K562 (cell line): ENCODE data around the gene LRRC26. TPM values are rescaled to one million over a fixed set of nuclear protein-coding genes. Genes with fewer than 3 reads are reported as not detected.

ENCODE experiments used
- ATAC-seq: fragments of 200-7000 bp; cut with Tn5 transposase; 3 replicates; pipeline ENCODE4 v1.9.1; 2020; ENCODE audit warnings: moderate library complexity
- BruUV-seq: library from RNA; stranded (reverse); fragments of 400-500 nt; replicated peaks from 2 replicates; lab custom pipeline; 2021; lab: Mats Ljungman, UMichigan
- CTCF ChIA-PET: fragments of 300-600 bp; formaldehyde crosslinking; extraction: SDS; loops from one replicate; lab custom pipeline; 2021; ENCODE audit warnings: low intra/inter-chr PET ratio; lab: Yijun Ruan, JAX
- POLR2A ChIA-PET: fragments of 300-600, 350-650 bp; sonication (Branson Sonifier 250); formaldehyde crosslinking; extraction: SDS; loops from one replicate; lab custom pipeline; 2021; ENCODE audit warnings: antibody characterized with exemption, inconsistent platforms; lab: Yijun Ruan, JAX
- DNase-seq, 4 experiments: peaks; one replicate each; pipeline versions ENCODE4 v3.0.0 to v3.0.0-alpha.2; 2011 to 2018; ENCODE audit warnings: low spot score in 3 of 4, mixed read lengths in 3 of 4; ENCODE audit errors: extremely low read depth in 1 of 4
- FAIRE-seq: peaks from 2 replicates; lab custom pipeline; 2011; peaks lifted over from hg19 to GRCh38; lab: Jason Lieb, UNC
- H2AFZ ChIP-seq: 2 replicates; pipeline ENCODE4 v1.6.0; 2011; ENCODE audit warnings: low read depth, low read length, control low read depth, inconsistent platforms
- H3K27ac ChIP-seq: fragments of 200-600 bp; 3 replicates; pipeline ENCODE4 v1.8.0; 2011; ENCODE audit warnings: low read depth, mild to moderate bottlenecking, control low read depth, inconsistent platforms, low read length, moderate library complexity, mixed read lengths; ENCODE audit errors: extremely low read depth
- H3K27me3 ChIP-seq, 2 experiments: fragments of 300-600 bp in 1 of 2; 2 replicates in 1 of 2; 3 replicates in 1 of 2; pipeline versions ENCODE4 v1.6.0 to v1.8.0; 2011; ENCODE audit warnings: inconsistent platforms in 2 of 2, low read length in 2 of 2, mild to moderate bottlenecking in 1 of 2, mixed read lengths in 1 of 2, moderate library complexity in 1 of 2; ENCODE audit not compliant: control insufficient read depth in 2 of 2, insufficient read depth in 2 of 2
- H3K36me3 ChIP-seq: fragments of 300-600 bp; 3 replicates; pipeline ENCODE4 v1.8.0; 2011; ENCODE audit warnings: mild to moderate bottlenecking, low read length, inconsistent platforms; ENCODE audit not compliant: control insufficient read depth, insufficient read depth
- H3K4me1 ChIP-seq, 2 experiments: fragments of 200-600 bp in 1 of 2; replicated peaks in 1 of 2; 2 replicates in 1 of 2; 3 replicates in 1 of 2; pipeline versions ENCODE4 v1.5.1 to v1.8.0; 2011; ENCODE audit warnings: inconsistent platforms in 2 of 2, low read length in 2 of 2, mild to moderate bottlenecking in 1 of 2, mixed read lengths in 1 of 2, moderate library complexity in 1 of 2; ENCODE audit not compliant: control insufficient read depth in 2 of 2, insufficient read depth in 2 of 2
- H3K4me2 ChIP-seq: 2 replicates; pipeline ENCODE4 v1.6.1; 2011; ENCODE audit warnings: low read length, control low read depth, inconsistent platforms, mixed read lengths; ENCODE audit not compliant: insufficient read depth
- H3K4me3 ChIP-seq: fragments of 200-600 bp; sonication (generic), shearing (Covaris generic); 2 replicates; pipeline ENCODE4 v1.5.1; 2016; ENCODE audit warnings: control low read depth, inconsistent platforms
- H3K79me2 ChIP-seq: fragments of 200-600 bp; 3 replicates; pipeline ENCODE4 v1.8.0; 2011; ENCODE audit warnings: low read length, inconsistent platforms; ENCODE audit not compliant: control insufficient read depth, insufficient read depth
- H3K9ac ChIP-seq, 2 experiments: 2 replicates each; pipeline versions ENCODE4 v1.6.0 to v1.6.1; 2011; ENCODE audit warnings: low read depth in 2 of 2, low read length in 2 of 2, control low read depth in 1 of 2, inconsistent platforms in 1 of 2, mild to moderate bottlenecking in 1 of 2, mixed read lengths in 1 of 2; ENCODE audit not compliant: insufficient read depth in 1 of 2
- H3K9me1 ChIP-seq: one replicate; pipeline ENCODE4 v1.6.0; 2011; ENCODE audit warnings: inconsistent platforms, mild to moderate bottlenecking, low read length, moderate library complexity; ENCODE audit not compliant: control insufficient read depth, insufficient read depth
- H3K9me3 ChIP-seq: replicated peaks from 2 replicates; pipeline ENCODE4 v1.5.1; 2011; ENCODE audit warnings: low read depth, low read length, inconsistent platforms; ENCODE audit not compliant: control insufficient read depth, insufficient read depth
- H4K20me1 ChIP-seq: replicated peaks from 2 replicates; pipeline ENCODE4 v1.6.1; 2011; ENCODE audit warnings: low read length, inconsistent platforms, mixed read lengths; ENCODE audit not compliant: control insufficient read depth, insufficient read depth
- ARID4B ChIP-seq: sonication (generic); formaldehyde crosslinking; IDR thresholded peaks from 2 replicates; pipeline ENCODE4 v1.8.0; 2022; ENCODE audit warnings: mild to moderate bottlenecking, missing genetic modification reagents
- ATF1 ChIP-seq, 2 experiments: fragments of 450-650 bp in 1 of 2; IDR thresholded peaks; 2 replicates each; pipeline ENCODE4 v1.6.1; 2016; ENCODE audit warnings: missing compliant biosample characterization in 1 of 2, missing genetic modification characterization in 1 of 2
- DPF2 ChIP-seq: fragments of 450-650 bp; IDR thresholded peaks from 2 replicates; pipeline ENCODE4 v1.6.1; 2016
- FOXK2 ChIP-seq, 2 experiments: fragments of 450-650 bp; IDR thresholded peaks in 1 of 2; conservative IDR thresholded peaks in 1 of 2; 2 replicates each; pipeline ENCODE4 v1.6.1; 2016; ENCODE audit warnings: low read depth in 2 of 2, mild to moderate bottlenecking in 1 of 2
- KAT8 ChIP-seq: fragments of 450-650 bp; IDR thresholded peaks from 2 replicates; pipeline ENCODE4 v1.6.1; 2016; ENCODE audit warnings: low read depth, mild to moderate bottlenecking
- NR3C1 ChIP-seq: sonication (generic); formaldehyde crosslinking; IDR thresholded peaks from 2 replicates; pipeline ENCODE4 v1.8.1; 2022; ENCODE audit warnings: missing genetic modification reagents
- OTX1 ChIP-seq: fragments of 450-650 bp; formaldehyde crosslinking; IDR thresholded peaks from 2 replicates; pipeline ENCODE4 v1.4.0; 2022; ENCODE audit warnings: mild to moderate bottlenecking
- PHF20 ChIP-seq: fragments of 450-650 bp; IDR thresholded peaks from 2 replicates; pipeline ENCODE4 v1.6.1; 2018; ENCODE audit not compliant: partially characterized antibody
- SMAD4 ChIP-seq: fragments of 250-450 bp; sonication (Bioruptor Pico); conservative IDR thresholded peaks from 2 replicates; pipeline ENCODE4 v1.8.0; 2021; ENCODE audit warnings: inconsistent platforms, mild to moderate bottlenecking, moderate library complexity
- TCF3 ChIP-seq: sonication (generic); formaldehyde crosslinking; IDR thresholded peaks from 2 replicates; pipeline ENCODE4 v1.4.0; 2020; ENCODE audit warnings: mild to moderate bottlenecking, missing genetic modification reagents
- WGBS: fragments of 100-300 bp; shearing (Covaris generic); methylation state at CpG from one replicate; pipeline ENCODE4 v1.1.6; 2016; ENCODE audit warnings: low coverage, mixed read lengths; ENCODE audit not compliant: insufficient coverage; ENCODE audit errors: missing lambda C conversion rate; 5-methylcytosine and 5-hydroxymethylcytosine counted together
- in situ Hi-C: fragments of 300-500 bp; cut with MboI; formaldehyde crosslinking; loops from 4 replicates; pipeline ENCODE4 v1.15.0; 2018; ENCODE audit warnings: inconsistent platforms, mixed read lengths
- intact Hi-C: fragments of 100-400 bp; cut with micrococcal nuclease; formaldehyde crosslinking; loops from 2 replicates; pipeline ENCODE4 v1.14.2; 2022
- polyA plus RNA-seq, 8 experiments: library from polyadenylated mRNA; depleted of rRNA in 4 of 8; stranded (reverse) in 5 of 8; unstranded in 3 of 8; fragments of >200 nt; fragmentation: Nextera tagmentation in 2 of 8; fragmentation: Illumina TruSeq in 1 of 8; extraction: Ambion mirVana in 2 of 8; extraction: Trizol in 1 of 8; gene quantifications; 2 replicates each; pipeline versions ENCODE4 v1.2.1 to v1.2.3, GENCODE V29; 2011 to 2014; ENCODE audit warnings: inconsistent platforms in 1 of 8, missing spikeins in 1 of 8
- total RNA-seq, 7 experiments: library from RNA; depleted of rRNA in 6 of 7; stranded (reverse); fragments of >200 nt in 6 of 7; fragmentation: Illumina TruSeq in 2 of 7; extraction: Trizol in 2 of 7; gene quantifications; 2 replicates each; pipeline versions ENCODE4 v1.2.1 to v1.2.3, GENCODE V29; 2011 to 2021; ENCODE audit warnings: low replicate concordance in 1 of 7
- TF ChIP-seq, protein P1 (sequence below), 3 experiments: IDR thresholded peaks in 2 of 3; conservative IDR thresholded peaks in 1 of 3; 2 replicates each; pipeline ENCODE4 v1.5.1; 2011 to 2012; ENCODE audit warnings: low read length in 3 of 3, mild to moderate bottlenecking in 3 of 3, control low read depth in 2 of 3, improper control_type of control experiment in 1 of 3, inconsistent platforms in 1 of 3, low read depth in 1 of 3, mixed read lengths in 1 of 3, moderate library complexity in 1 of 3; ENCODE audit not compliant: insufficient read depth in 2 of 3
- TF ChIP-seq, protein P2 (sequence below): sonication (generic); formaldehyde crosslinking; IDR thresholded peaks from 2 replicates; pipeline ENCODE4 v1.8.0; 2022; ENCODE audit warnings: mild to moderate bottlenecking, missing genetic modification reagents

The LRRC26 gene
- total and polyA plus RNA-seq, 9 of the 15 experiments (the other 6 are each of a cell fraction or from before 2014, with no cell fraction given) = not detected

GRCh38 chr9:137129456-137130175, 40.2 kb downstream of the LRRC26 start:
- no TSS peak for BruUV-seq
- in situ Hi-C loops = loop anchor here (5.0 kb wide), 1 partner anchor 98 kb away; the partner anchor contains the start of genes CYSRT1 and RNF224
- POLR2A ChIA-PET = interaction anchor here (0.6 to 2.3 kb wide), 21 partner anchors 8 to 172 kb away, joined by 3 to 23 read pairs (median 4); partner anchors contain the start of genes GRIN1, LCNL1, MAN1B1 and NRARP
- peak; percentile 23 for TF ChIP-seq PHF20
- peak; percentile 15; the same call in 1 of the 2 replicates for TF ChIP-seq DPF2
- TF ChIP-seq NR3C1 (CRISPR knock-in tag) = peak; percentile 13; the same call in 1 of the 2 replicates
- TF ChIP-seq KAT8 = no peak
- TF ChIP-seq TCF3 (CRISPR knock-in tag) = no peak
- TF ChIP-seq, protein P1, sequence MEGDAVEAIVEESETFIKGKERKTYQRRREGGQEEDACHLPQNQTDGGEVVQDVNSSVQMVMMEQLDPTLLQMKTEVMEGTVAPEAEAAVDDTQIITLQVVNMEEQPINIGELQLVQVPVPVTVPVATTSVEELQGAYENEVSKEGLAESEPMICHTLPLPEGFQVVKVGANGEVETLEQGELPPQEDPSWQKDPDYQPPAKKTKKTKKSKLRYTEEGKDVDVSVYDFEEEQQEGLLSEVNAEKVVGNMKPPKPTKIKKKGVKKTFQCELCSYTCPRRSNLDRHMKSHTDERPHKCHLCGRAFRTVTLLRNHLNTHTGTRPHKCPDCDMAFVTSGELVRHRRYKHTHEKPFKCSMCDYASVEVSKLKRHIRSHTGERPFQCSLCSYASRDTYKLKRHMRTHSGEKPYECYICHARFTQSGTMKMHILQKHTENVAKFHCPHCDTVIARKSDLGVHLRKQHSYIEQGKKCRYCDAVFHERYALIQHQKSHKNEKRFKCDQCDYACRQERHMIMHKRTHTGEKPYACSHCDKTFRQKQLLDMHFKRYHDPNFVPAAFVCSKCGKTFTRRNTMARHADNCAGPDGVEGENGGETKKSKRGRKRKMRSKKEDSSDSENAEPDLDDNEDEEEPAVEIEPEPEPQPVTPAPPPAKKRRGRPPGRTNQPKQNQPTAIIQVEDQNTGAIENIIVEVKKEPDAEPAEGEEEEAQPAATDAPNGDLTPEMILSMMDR (IDR thresholded peaks at IDR 0.05 in 2 of 3, conservative IDR thresholded peaks at IDR 0.05 in 1 of 3; ENCODE audit: insufficient read depth in 2 of 3, low read depth in 1 of 3, low read length in 3 of 3) = peak in 1 of 3 experiments; percentile 20; a peak in 2 of 6 replicates
- TF ChIP-seq ARID4B (CRISPR knock-in tag) = peak; percentile 54
- TF ChIP-seq FOXK2 (conservative IDR thresholded peaks at IDR 0.05 in 1 of 2, IDR thresholded peaks at IDR 0.05 in 1 of 2; ENCODE audit: low read depth in 2 of 2) = peak in 1 of 2 experiments; percentile 16; a peak in 1 of 4 replicates
- TF ChIP-seq, protein P2, sequence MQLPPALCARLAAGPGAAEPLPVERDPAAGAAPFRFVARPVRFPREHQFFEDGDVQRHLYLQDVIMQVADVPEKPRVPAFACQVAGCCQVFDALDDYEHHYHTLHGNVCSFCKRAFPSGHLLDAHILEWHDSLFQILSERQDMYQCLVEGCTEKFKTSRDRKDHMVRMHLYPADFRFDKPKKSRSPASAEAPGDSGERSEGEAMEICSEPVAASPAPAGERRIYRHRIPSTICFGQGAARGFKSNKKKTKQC (CRISPR knock-in tag) = peak; percentile 14; the same call in 1 of the 2 replicates
- TF ChIP-seq SMAD4 = 0 out of 2 replicates have a peak, but pooled peaks have one; percentile 49
- TF ChIP-seq OTX1 (CRISPR knock-in tag) = peak; percentile 79; the same call in 1 of the 2 replicates
- TF ChIP-seq ATF1 (CRISPR knock-in tag; IDR thresholded peaks at IDR 0.05) = peak; percentile 22; the same call in 1 of the 2 replicates
- peak; percentile 70 for TF ChIP-seq ATF1 (tag; IDR thresholded peaks at IDR 0.05)

More at GRCh38 chr9:137129456-137130175, 40.2 kb downstream of the LRRC26 start:
- H3K36me3 ChIP-seq = peaks cover 2% of the 10 kb centered on the region; the same call in 1 of the 3 replicates
- peak overlapping the region; percentile 99 for H2AFZ ChIP-seq
- H3K4me3 ChIP-seq = peak overlapping the region; percentile 91
- peak overlapping the region; percentile 100 for H3K4me2 ChIP-seq
- peak; percentile 91 for FAIRE-seq
- H3K27me3 ChIP-seq = no peaks in the 10 kb centered on the region
- peak; percentile 95 for ATAC-seq
- peak; percentile 88 to 97 (median 90) for DNase-seq
- H3K27ac ChIP-seq = peak overlapping the region; percentile 78
- no peaks in the 10 kb centered on the region for H3K9me3 ChIP-seq
- intact Hi-C loops = loop anchor here (2.0 kb wide), 1 partner anchor 21 kb away; no protein-coding TSS in a partner anchor
- peaks cover 12 to 37% of the 10 kb centered on the region in 2 experiments; a peak in 4 of 5 replicates for H3K4me1 ChIP-seq
- H3K79me2 ChIP-seq = peaks cover 35% of the 10 kb centered on the region
- H3K9ac ChIP-seq = peak overlapping the region; percentile 84 to 100
- under 1% methylated on average over 71 of the region's 86 CpGs for WGBS
- no peaks in the 10 kb centered on the region for H3K9me1 ChIP-seq
- H4K20me1 ChIP-seq = no peaks in the 10 kb centered on the region
- CTCF ChIA-PET = no interaction called here
